Measurements from ENCODE around the gene KMT2A. TPM values are rescaled to one million over a fixed set of nuclear protein-coding genes. Genes with fewer than 3 reads are reported as not detected.
"Not testable (repeated sequence)": the region's sequence is repeated elsewhere in the genome, so short reads cannot be mapped to it uniquely, and the experiment has no call there.

The KMT2A gene
- 20.4 TPM for total RNA-seq

DNA sequence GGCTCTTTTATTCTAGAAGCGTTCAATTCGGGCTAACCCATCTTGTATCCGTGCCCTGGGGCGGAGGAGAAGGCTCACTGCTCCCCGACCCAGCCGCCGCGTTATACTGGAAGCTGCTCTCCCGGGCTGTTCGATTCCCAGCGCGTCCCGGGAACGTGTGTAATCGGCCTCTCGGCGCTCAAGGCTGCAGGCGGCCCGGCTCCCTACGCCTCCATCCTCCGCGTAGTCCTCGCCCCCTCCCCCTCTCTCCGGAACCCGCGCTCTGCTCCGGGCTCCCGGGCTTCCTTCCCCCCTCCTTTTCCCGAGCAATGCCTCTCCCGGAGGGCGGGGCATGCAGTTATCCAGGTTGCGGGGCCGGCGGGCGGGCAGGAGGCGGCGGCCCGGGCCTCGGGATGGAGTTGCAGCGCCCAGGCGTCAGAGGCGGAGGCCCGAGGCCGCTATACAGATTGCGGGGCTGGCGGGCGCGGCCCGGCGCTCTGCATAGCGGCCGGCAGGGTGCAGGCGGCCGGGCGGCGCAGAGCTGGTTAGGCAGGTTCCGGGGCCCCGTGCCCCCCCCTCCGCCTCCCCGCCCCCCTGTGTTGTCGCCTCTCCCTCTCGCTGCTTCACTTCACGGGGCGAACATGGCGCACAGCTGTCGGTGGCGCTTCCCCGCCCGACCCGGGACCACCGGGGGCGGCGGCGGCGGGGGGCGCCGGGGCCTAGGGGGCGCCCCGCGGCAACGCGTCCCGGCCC, at the start of gene KMT2A:
Gene KMT2A (plus strand): TSS at position 600 of the 732 bp plus-strand sequence. CDS start 21 bp downstream, at position 621.
- DNase-seq (ENCODE audit: low spot score): peak; percentile 99

DNA sequence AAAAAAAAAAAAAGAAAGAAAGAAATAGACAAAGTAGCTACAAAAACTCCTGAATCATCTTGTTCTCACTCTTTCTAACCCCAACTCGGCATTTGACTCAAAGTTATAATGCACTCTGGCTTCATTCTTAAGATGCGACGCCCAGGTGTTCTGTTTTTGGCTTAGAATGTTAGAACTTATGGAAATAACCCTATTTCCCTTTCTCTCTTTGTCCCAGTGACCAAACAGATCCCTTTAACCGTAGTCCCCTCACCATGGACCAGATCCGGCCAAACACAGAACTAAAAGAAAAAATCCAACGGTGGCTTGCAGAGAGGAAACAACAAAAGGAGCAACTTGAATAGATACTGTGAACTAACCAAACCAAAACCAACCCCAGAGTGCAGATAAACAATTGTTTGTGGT, 40.2 kb upstream of the KMT2A start:
- DNase-seq (ENCODE audit: low spot score): no peak
- no peak for ATAC-seq

More for the DNA sequence above, at the start of gene KMT2A:
- peak; percentile 89 for ATAC-seq

DNA sequence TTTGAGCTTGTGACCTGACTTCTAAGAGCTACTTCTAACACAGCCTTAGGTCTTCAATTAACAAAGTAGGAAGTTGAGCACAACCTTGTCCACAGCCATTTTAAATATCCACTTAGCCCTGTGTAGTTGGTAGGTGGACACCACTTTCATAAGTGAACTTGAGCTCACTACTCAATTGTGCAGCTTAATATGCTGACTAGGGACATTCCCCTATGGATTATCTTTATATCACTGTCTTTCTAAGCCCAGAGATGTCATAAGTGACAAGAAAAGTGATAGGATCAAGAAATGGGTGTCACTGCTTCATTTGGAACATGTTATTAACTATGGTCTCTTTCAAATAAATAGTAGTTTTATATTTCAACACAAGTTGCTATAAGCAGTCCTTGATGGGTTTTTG, 38.8 kb upstream of the KMT2A start:
- DNase-seq (ENCODE audit: low spot score) (no peak), ATAC-seq (no peak)

DNA sequence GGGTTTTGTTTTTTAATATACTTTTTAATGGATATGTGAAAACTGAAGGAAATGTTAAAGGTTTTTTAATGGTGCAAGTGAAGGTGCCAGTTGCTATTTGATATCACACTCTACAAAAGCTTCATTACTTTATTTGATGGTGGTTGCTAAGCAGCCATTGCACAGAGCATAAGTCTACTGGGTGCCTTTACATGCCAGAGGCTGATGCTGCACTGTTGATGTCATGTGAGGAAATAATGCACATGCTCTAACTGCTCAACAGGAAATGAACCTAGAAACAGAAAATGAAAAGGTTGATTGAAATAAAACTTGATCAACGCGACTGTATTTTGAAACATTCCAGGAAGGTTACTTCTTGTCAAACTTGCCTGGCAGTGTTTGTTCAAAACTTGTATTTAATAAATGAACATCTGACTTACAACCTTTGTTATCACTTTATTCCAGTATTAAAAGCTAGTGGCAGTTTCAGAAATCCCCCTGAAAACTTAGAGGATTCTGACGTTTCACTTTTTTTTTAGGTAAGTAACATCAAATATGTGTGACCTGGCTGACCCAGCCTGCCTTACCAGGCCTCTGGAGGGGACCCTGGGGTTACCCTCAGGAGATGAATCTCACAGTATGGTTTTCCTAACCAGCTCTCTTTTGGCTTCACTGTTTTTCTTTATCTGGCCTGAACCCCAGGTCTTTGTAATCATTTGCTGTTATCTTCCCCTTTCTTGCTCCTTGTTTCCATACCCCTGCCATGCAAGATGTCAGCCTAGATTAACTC, 37.3 kb upstream of the KMT2A start:
- DNase-seq (ENCODE audit: low spot score): no peak

DNA sequence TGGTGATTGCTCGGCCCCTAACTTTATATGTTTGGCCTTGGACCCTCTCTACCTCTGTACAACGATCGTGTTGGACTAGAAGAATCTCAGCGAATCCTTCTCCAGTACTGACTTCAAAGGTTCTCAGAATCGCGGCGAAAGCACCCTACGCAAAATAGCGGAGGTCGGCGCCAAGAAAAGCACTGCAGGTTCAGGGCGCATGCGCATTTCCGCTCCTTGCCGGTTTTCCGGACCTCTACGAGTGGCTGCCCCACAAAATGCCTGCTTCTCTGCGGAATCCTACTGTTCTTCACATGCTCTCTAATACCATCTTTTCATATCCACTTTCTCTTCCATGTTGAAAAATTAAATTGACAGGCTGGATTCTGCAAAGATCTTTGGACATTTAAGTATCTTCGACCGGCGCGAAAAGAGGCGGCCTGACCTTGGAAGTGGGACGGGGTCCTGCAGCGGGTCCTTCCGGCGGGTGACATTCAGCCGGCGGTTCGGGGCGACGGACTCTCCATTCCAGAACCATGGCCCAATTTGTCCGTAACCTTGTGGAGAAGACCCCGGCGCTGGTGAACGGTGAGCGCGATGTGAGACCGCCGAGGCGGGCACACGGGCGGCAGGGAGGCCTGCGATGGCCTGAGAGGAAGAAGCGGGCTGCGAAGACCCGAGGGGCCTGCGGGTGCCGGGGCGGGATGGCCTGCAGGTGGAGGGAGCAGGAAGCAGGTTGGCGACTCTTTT, 35.0 kb upstream of the KMT2A start, which contains the start of gene ATP5MG:
Gene ATP5MG (plus strand): TSS at position 456 of the 729 bp plus-strand sequence. CDS start 60 bp downstream, at position 516.
- DNase-seq (ENCODE audit: low spot score): peak; percentile 91
- ATAC-seq: peak; percentile 86

More for the DNA sequence above, 37.3 kb upstream of the KMT2A start:
- ATAC-seq: no peak

DNA sequence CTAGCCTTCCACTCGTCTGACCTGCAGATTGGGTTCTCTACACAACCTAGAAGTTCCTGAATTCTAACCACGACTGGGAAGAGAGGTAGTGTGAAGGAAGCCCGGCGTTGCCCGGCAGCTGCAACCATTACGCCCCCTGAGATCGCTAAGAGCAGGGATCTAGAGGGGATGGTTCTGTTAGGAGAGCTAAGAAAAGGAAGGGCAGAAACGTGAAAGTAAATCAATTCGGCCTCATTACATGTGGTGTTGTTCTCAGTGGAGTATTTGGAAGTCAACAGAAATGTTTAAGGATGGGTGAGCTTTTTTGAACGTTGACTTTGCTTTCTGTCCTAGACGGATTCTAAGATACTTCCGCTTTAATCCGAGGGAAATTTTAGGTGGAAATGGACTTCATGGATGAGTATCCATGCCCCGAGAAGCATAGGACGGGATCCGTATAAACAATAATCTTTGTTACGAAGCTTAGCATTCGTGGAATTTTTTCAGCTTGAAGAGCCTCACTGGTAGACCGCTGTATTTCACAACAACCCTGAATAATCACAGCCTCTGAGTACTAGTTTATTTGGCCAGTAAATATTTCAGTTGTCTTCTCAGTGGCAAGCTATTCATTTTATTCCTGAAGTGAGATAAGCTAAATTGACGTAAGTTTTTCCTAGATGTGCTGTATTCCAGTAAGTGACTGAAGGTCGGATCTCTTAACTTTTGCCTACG, 34.3 kb upstream of the KMT2A start:
- DNase-seq (ENCODE audit: low spot score): no peak
- peak; percentile 49 for ATAC-seq

DNA sequence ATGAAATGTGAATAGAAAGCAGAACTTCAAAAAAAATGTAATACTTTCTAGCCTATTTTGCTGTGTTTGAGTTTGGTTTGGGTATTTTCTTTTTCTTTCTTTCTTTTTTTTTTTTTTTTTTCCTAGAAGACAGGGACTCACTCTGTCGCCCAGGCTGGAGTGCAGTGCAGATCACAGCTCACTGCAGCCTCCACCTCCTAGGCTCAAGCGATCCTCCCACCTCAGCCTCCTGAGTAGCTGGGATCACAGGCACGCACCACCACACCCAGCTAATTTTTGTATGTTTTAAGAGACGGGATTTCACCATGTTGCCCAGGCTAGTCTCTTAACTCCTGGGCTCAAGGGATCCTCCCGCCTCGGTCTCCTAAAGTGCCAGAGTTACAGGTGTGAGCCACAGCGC, 33.7 kb upstream of the KMT2A start:
- ATAC-seq; DNase-seq (ENCODE audit: low spot score): not testable (repeated sequence)

DNA sequence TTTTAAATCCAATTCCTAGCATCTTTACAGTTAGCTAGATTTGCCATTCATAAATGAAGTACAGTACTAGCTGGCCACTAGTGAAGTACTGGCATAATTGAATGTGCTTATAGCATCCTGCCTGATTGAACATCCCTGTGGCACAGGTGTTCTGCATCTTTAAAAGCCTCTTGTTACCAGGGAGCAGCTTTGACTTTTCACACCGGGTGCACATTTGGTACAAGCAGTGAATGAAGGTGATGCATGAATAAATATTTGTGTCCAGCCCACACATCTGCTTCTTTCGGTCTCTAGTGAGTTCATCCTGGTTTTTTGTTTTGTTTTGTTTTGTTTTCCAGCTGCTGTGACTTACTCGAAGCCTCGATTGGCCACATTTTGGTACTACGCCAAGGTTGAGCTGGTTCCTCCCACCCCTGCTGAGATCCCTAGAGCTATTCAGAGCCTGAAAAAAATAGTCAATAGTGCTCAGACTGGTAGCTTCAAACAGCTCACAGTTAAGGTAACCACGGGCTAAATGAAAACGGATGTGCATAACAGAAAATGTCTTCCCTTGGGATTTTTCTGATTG, 29.6 kb upstream of the KMT2A start:
- DNase-seq (ENCODE audit: low spot score) (no peak), ATAC-seq (no peak)

DNA sequence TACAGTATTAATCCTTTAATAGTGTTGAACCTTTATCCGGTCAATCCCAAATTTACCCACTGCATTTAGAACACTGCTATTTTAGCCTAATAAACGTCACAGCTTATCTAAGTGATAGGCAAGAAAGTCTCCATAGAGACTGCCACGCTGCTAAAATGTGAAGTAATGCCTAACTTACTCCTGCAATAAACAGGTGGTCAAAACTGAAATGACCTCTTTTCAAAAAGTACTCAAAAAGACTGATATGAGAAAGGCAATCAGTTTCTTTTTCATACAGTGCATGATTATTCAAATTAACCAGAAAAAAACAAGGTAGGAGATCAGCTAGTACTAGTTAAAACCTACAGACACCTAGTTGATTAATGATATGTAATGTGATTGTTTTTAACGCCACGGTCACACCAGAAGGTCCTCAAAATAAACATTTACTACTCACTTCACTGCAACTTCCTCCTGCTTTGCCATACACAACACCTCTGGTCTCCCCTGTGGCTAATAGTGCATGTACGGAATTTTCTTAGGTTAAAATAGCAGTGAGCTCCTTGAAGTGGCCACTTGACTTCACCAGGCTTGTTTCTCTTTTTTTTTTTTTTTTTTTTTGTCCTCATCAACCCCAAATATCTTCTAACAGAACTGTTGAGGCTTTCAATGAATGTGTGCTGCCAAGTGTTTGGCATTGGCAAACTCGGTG, 26.1 kb upstream of the KMT2A start:
- no peak for ATAC-seq
- DNase-seq (ENCODE audit: low spot score): no peak

DNA sequence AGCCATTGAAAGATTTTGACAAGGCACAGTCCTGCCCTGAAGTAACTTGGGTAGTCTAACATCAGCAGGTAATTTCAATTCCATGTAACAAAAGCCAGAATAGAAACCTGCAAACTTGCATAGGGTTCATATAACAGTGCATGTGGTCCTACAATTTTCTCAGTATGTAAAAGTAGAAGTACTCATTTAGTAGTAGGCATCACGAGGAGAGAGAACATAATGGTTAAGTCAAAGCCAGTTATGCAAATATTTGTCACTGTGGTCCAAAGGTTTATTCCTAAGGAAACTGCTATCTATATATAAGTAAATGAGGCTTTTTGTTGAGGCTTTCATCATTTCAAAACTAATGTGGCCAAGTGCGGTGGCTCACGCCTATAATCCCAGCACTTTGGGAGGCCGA, 24.8 kb upstream of the KMT2A start:
- no peak for ATAC-seq

DNA sequence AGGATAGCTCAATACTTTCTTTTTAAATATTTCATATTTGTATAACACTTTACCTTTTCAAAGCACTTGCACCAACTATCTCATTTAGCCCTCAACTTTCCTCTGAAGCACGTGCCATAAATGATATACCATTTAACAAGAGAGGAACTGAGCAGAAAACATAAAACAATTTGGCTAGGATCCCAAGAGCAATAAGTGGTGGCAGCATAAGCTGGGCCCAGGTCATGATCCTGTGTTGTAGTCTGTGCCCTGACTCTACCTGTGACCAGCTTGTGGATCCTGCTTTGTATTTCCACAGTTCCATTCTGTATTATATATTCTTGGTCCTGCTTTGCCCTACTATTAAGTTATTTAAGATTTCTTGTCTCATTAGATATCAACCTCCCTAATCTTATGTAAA, 23.4 kb upstream of the KMT2A start:
- no peak for DNase-seq (ENCODE audit: low spot score)
- ATAC-seq: no peak

More for the DNA sequence above, 24.8 kb upstream of the KMT2A start:
- DNase-seq (ENCODE audit: low spot score): no peak

DNA sequence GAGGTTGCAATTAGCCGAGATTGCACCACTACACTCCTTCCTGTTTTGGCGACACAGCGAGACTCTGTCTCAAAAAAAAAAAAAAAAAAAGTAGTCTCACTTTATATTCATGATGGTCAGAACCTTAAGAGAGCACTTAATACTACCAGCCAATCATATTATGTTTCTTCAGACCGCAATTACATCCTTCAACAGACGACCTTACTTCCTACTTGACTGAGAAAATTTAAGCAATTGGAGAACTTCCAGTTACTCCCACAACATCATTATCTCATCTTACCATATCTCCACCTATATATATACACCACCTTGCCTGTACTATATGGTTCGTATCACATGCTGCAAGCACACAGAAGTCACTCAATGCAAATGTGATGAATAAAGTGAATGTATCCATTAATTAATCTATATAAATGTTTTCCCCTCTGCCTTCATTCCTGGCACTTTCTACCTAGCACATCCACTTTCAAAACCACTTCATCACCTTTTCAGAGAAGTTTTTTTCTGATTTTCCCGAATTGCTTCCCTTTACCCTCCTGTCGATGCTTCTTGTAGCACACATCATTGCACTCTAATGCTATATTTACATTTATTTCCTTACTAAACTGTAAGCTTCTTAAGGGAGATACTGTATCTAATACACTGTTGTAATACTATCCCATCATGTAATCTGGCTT, 21.1 kb upstream of the KMT2A start:
- no peak for ATAC-seq
- DNase-seq (ENCODE audit: low spot score): no peak

DNA sequence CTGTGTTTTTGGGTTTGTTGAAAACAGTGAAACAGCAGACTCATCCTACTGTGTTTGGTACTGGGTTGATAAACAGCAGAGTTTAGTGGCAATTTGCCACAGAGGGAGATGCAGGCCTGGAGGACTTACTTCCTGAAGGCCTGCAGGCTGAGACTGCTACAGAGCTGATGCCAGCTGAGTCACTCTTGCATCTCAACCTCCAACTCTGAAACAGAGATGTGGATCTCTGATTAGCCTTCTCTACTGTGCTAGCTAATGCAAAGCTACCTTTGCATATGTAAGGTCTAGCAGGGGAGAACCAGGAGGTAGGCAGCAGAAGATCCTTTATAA, 20.6 kb upstream of the KMT2A start:
- DNase-seq (ENCODE audit: low spot score) (no peak), ATAC-seq (no peak)

DNA sequence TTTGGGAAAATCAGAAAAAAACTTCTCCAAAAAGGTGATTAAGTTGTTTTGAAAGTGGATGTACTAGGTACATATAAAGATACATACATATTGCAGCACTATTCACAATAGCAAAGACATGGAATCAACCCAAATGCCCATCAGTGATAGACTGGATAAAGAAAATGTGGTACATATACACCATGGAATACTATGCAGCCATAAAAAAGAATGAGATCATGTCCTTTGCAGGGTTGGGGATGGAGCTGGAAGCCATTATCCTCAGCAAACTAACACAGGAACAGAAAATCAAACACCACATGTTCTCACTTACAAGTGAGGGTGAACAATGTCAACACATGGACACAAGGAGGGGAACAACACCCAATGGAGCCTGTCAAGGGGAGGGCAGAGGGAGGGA, 19.4 kb upstream of the KMT2A start:
- ATAC-seq; DNase-seq (ENCODE audit: low spot score): not testable (repeated sequence)

DNA sequence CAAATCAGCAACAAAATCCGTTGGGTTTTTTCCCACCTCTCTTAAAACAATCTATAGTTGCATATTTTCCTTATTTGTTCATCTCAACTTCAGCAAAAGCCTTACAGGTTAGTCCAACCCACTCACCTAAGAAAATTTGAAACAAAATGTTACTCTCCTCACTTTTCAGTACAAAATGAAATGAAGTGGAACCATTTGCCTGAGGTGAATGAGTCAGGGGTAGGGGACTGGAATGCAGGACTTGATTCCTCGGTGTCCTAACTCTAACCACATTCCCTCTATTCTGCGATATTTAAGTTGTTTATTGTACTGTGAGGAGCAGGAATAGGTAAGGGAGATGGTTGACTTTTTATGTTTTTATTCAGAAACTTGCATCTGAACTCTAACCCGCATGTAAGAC, 18.5 kb upstream of the KMT2A start:
- DNase-seq (ENCODE audit: low spot score): no peak
- no peak for ATAC-seq

DNA sequence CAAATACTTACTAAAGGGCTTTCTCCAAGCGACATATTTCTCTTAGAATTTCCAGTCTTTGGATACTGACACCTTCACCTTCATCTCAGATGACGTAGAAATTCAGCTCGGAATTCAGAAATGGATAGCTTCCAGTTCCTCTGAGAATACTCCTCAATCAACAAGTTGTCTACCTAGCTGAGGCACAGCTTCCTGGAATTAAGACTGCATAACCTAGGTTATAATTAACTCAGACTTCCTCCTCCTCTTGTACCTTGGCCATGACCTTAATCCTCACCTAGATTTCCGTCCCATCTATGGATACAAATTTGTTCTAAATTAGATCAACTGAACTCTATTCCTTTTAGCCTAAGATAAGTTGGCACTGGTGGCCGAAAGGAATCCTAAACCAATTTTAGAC, 17.5 kb upstream of the KMT2A start:
- DNase-seq (ENCODE audit: low spot score): no peak
- ATAC-seq: no peak

DNA sequence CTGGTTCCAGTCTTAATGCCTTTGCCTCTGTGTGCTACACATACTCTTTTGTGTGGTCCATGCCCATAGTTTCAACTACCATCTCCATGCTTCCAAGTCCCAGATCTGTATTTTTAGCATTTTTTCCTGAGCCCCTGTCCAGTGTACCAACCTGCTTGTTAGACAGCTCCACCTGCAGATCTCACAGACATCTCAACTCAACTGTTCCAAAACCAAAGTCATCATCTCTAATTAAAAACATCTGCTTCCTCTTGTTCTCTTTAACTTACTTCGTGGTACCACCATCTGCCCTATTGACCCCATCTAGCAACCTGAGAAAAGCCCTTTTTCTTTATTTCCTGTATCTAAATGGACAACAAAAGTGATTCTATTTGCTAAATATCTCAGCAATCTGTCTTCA, 8.6 kb upstream of the KMT2A start:
- ATAC-seq (no peak), DNase-seq (ENCODE audit: low spot score) (no peak)

DNA sequence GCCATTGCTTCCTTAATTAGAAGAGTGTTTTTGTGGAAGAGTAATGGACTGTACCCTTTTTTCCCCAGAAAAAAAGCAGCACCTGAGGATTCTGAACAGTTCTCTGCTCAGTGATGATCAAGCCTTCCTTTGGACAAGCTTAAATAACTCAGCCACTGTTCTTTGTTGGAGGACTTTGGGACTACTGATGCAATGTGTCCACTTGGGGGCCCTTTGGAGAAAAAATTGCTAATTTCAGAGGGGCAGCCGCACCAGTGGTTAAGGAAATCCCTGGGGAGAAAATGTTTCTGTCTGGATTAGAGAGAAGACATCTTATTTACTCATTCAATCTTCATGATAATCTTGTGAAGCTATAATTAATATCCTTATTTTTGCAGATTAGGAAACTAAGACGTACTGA, 5.3 kb upstream of the KMT2A start:
- ATAC-seq: no peak
- no peak for DNase-seq (ENCODE audit: low spot score)

DNA sequence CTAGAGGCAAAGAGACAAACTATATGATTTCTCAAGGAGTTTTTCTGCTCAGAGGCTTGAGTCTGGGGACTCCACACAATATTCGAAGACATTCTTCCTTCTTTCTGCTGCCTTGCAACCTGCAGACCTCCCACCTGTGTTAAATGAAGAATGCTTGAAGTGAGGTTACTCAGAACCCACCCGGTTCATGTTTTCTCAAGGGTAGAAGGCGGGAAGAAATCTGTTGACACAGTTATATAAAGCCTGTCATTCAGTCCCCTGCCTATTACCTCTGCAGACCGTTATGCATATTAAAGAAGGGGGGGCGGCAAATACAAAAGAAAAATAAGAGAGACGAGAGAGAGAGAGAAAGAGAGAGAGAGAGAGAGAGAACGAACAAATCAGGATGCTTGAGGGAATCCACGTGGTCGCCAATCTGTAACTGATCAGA, 2.2 kb upstream of the KMT2A start:
- ATAC-seq: no peak
- DNase-seq (ENCODE audit: low spot score): no peak
